ENCODE data around the gene ACTC1.

The ACTC1 gene

GRCh38 chr15:34759992-34760391 is 35.4 kb downstream of the ACTC1 start:
- H3K4me3 ChIP-seq (ENCODE audit: low read depth, low read length) = no peak overlapping the region

- H3K4me3 ChIP-seq (ENCODE audit: low read depth, low read length) = no peak overlapping the region
Observed at GRCh38 chr15:34759347-34759746, 36.0 kb downstream of the ACTC1 start.

- no peak overlapping the region for H3K4me3 ChIP-seq (ENCODE audit: low read depth, low read length)
Observed at GRCh38 chr15:34757262-34757661, 38.1 kb downstream of the ACTC1 start.

GRCh38 chr15:34755419-34755773 is 40.0 kb downstream of the ACTC1 start:
- peak overlapping the region; percentile 57 for H3K4me3 ChIP-seq (ENCODE audit: low read depth, low read length)

- H3K4me3 ChIP-seq (ENCODE audit: low read depth, low read length) = peak within 1 kb of the TSS; percentile 57
Observed at GRCh38 chr15:34754674-34755418, 40.5 kb downstream of the ACTC1 start, which contains the start of gene GJD2. Gene GJD2 (minus strand): TSS chr15:34754998. CDS start chr15:34754488, 510 bp downstream.

- peak overlapping the region; percentile 57 for H3K4me3 ChIP-seq (ENCODE audit: low read depth, low read length)
Observed at GRCh38 chr15:34754171-34754601, 41.2 kb downstream of the ACTC1 start.

- no peak overlapping the region for H3K4me3 ChIP-seq (ENCODE audit: low read depth, low read length)
Observed at GRCh38 chr15:34753236-34753894, 42.0 kb downstream of the ACTC1 start.

GRCh38 chr15:34749691-34750090 is 45.7 kb downstream of the ACTC1 start:
- no peak overlapping the region for H3K4me3 ChIP-seq (ENCODE audit: low read depth, low read length)
